GM12878 (cell line): ENCODE data around the gene SLC11A1. TPM values are rescaled to one million over a fixed set of nuclear protein-coding genes. Genes with fewer than 3 reads are reported as not detected.

Source experiments
- ATAC-seq: fragments of 200-7000 bp; cut with Tn5 transposase; 3 replicates; pipeline ENCODE4 v1.9.1; 2020; ENCODE audit warnings: mild to moderate bottlenecking, moderate library complexity
- BruUV-seq: library from RNA; stranded (reverse); fragments of 400-500 nt; replicated peaks from 2 replicates; lab custom pipeline; 2021; lab: Mats Ljungman, UMichigan
- CTCF ChIA-PET: fragments of 300-600 bp; sonication (Branson Sonifier 250); formaldehyde crosslinking; extraction: SDS; loops from one replicate; lab custom pipeline; 2021; ENCODE audit warnings: inconsistent platforms; lab: Yijun Ruan, JAX
- POLR2A ChIA-PET: fragments of 350-600 bp; formaldehyde crosslinking; extraction: SDS; loops from one replicate; lab custom pipeline; 2021; ENCODE audit warnings: inconsistent platforms; lab: Charles Lee
- RAD21 ChIA-PET: fragments of 300-600 bp; sonication (Branson Sonifier 250); formaldehyde crosslinking; loops from one replicate; lab custom pipeline; 2023; ENCODE audit warnings: antibody characterized with exemption; ENCODE audit not compliant: unreplicated experiment; lab: Charles Lee
- SMC1A ChIA-PET: fragments of 300-600 bp; sonication (Branson Sonifier 250); formaldehyde crosslinking; loops from one replicate; lab custom pipeline; 2023; ENCODE audit not compliant: unreplicated experiment, uncharacterized antibody; lab: Charles Lee
- DNase-seq: peaks from one replicate; pipeline ENCODE4 v3.0.0-alpha.2; 2011; ENCODE audit warnings: low read depth, low spot score
- FAIRE-seq: peaks from 3 replicates; lab custom pipeline; 2011; peaks lifted over from hg19 to GRCh38; lab: Jason Lieb, UNC
- H2AFZ ChIP-seq: 2 replicates; pipeline ENCODE4 v1.6.0; 2011; ENCODE audit warnings: low read depth, low read length, control low read depth; ENCODE audit not compliant: control insufficient read depth
- H3K27ac ChIP-seq: 2 replicates; pipeline ENCODE4 v1.5.1; 2011; ENCODE audit warnings: control low read depth; ENCODE audit not compliant: control insufficient read depth, insufficient read depth
- H3K27me3 ChIP-seq, 2 experiments: replicated peaks in 1 of 2; 2 replicates each; pipeline versions ENCODE4 v1.6.0 to v1.6.1; 2011; ENCODE audit warnings: low read length in 1 of 2; ENCODE audit not compliant: control insufficient read depth in 2 of 2, insufficient read depth in 2 of 2
- H3K36me3 ChIP-seq, 2 experiments: 2 replicates each; pipeline ENCODE4 v1.5.1; 2011; ENCODE audit warnings: low read length in 1 of 2; ENCODE audit not compliant: control insufficient read depth in 2 of 2, insufficient read depth in 2 of 2
- H3K4me1 ChIP-seq: 2 replicates; pipeline ENCODE4 v1.6.1; 2011; ENCODE audit warnings: mild to moderate bottlenecking, low read length, moderate library complexity, mixed read lengths; ENCODE audit not compliant: control insufficient read depth, insufficient read depth
- H3K4me2 ChIP-seq: 2 replicates; pipeline ENCODE4 v1.6.0; 2011; ENCODE audit warnings: control low read depth; ENCODE audit not compliant: control insufficient read depth, insufficient read depth
- H3K4me3 ChIP-seq: fragments of 200-600 bp; sonication (generic); 2 replicates; pipeline ENCODE4 v1.5.1; 2016
- H3K79me2 ChIP-seq: 2 replicates; pipeline ENCODE4 v1.6.0; 2011; ENCODE audit warnings: low read length; ENCODE audit not compliant: control insufficient read depth, insufficient read depth
- H3K9ac ChIP-seq: 2 replicates; pipeline ENCODE4 v1.8.0; 2011; ENCODE audit warnings: low read length, control low read depth, mixed read lengths; ENCODE audit not compliant: control insufficient read depth, insufficient read depth
- H3K9me3 ChIP-seq: replicated peaks from 3 replicates; pipeline ENCODE4 v1.5.1; 2011; ENCODE audit warnings: mild to moderate bottlenecking, low read length; ENCODE audit not compliant: control insufficient read depth, insufficient read depth
- H4K20me1 ChIP-seq: 2 replicates; pipeline ENCODE4 v1.6.0; 2011; ENCODE audit not compliant: control insufficient read depth, insufficient read depth
- ATF7 ChIP-seq: fragments of 450-650 bp; IDR thresholded peaks from 2 replicates; pipeline ENCODE4 v1.6.1; 2016; ENCODE audit warnings: low read depth, mild to moderate bottlenecking
- BACH1 ChIP-seq: fragments of 450-650 bp; IDR thresholded peaks from 2 replicates; pipeline ENCODE4 v1.6.1; 2017; ENCODE audit warnings: mild to moderate bottlenecking, borderline replicate concordance
- CBFB ChIP-seq: IDR thresholded peaks from 2 replicates; pipeline ENCODE4 v1.6.1; 2016; ENCODE audit warnings: antibody characterized with exemption, low read depth
- CBX5 ChIP-seq: sonication (generic); IDR thresholded peaks from 2 replicates; pipeline ENCODE4 v1.6.1; 2016; ENCODE audit warnings: low read depth, moderate library complexity, mild to moderate bottlenecking, inconsistent platforms
- E2F4 ChIP-seq: IDR thresholded peaks from 2 replicates; pipeline ENCODE4 v1.6.1; 2012; ENCODE audit warnings: low read depth, low read length, improper control_type of control experiment
- ELK1 ChIP-seq: IDR thresholded peaks from 2 replicates; pipeline ENCODE4 v1.6.1; 2012; ENCODE audit warnings: low read depth, low read length, improper control_type of control experiment
- MEF2B ChIP-seq: fragments of 450-650 bp; IDR thresholded peaks from 2 replicates; pipeline ENCODE4 v1.6.1; 2018; ENCODE audit warnings: mild to moderate bottlenecking, moderate library complexity; ENCODE audit not compliant: partially characterized antibody, poor library complexity, severe bottlenecking
- MXI1 ChIP-seq: fragments of 150-350 bp; IDR thresholded peaks from 2 replicates; pipeline ENCODE4 v1.6.1; 2011; ENCODE audit warnings: low read depth, mild to moderate bottlenecking, inconsistent platforms, low read length, improper control_type of control experiment
- MYC ChIP-seq: IDR thresholded peaks from 2 replicates; pipeline ENCODE4 v1.6.1; 2011; ENCODE audit warnings: mild to moderate bottlenecking, low read length, moderate library complexity, inconsistent platforms; ENCODE audit not compliant: insufficient read depth, insufficient replicate concordance, insufficient read length, severe bottlenecking
- NFIC ChIP-seq: IDR thresholded peaks from 2 replicates; pipeline ENCODE4 v1.6.1; 2012; ENCODE audit warnings: low read depth, mild to moderate bottlenecking, inconsistent platforms, low read length, moderate library complexity
- NR2C2 ChIP-seq: IDR thresholded peaks from 2 replicates; pipeline ENCODE4 v1.6.1; 2011; ENCODE audit warnings: borderline replicate concordance, low read depth; ENCODE audit not compliant: control insufficient read depth, insufficient read length
- RAD21 ChIP-seq: IDR thresholded peaks from 2 replicates; pipeline ENCODE4 v1.6.1; 2011; ENCODE audit warnings: mild to moderate bottlenecking, low read depth, low read length, moderate library complexity; ENCODE audit not compliant: insufficient read depth
- RFX5 ChIP-seq: IDR thresholded peaks from 2 replicates; pipeline ENCODE4 v1.6.1; 2011; ENCODE audit warnings: low read depth, low read length, improper control_type of control experiment
- SRF ChIP-seq, 2 experiments: IDR thresholded peaks; 2 replicates each; pipeline ENCODE4 v1.6.1; 2011; ENCODE audit warnings: low read depth in 2 of 2, low read length in 2 of 2, mild to moderate bottlenecking in 1 of 2, moderate library complexity in 1 of 2
- SUPT20H ChIP-seq: IDR thresholded peaks from 2 replicates; pipeline ENCODE4 v1.6.1; 2011; ENCODE audit warnings: low read depth, mild to moderate bottlenecking, low read length, moderate library complexity, borderline replicate concordance; ENCODE audit not compliant: control insufficient read depth
- TCF12 ChIP-seq: IDR thresholded peaks from 2 replicates; pipeline ENCODE4 v1.6.1; 2011; ENCODE audit warnings: low read depth, mild to moderate bottlenecking, low read length
- YBX1 ChIP-seq: fragments of 450-650 bp; IDR thresholded peaks from 2 replicates; pipeline ENCODE4 v1.6.1; 2016; ENCODE audit warnings: antibody characterized with exemption
- YY1 ChIP-seq: IDR thresholded peaks from 2 replicates; pipeline ENCODE4 v1.6.1; 2011; ENCODE audit warnings: low read depth, mild to moderate bottlenecking, low read length
- ZNF207 ChIP-seq: fragments of 450-650 bp; IDR thresholded peaks from 2 replicates; pipeline ENCODE4 v1.6.1; 2014; ENCODE audit warnings: antibody characterized with exemption, mild to moderate bottlenecking, borderline replicate concordance
- ZNF384 ChIP-seq: IDR thresholded peaks from 2 replicates; pipeline ENCODE4 v1.6.1; 2012; ENCODE audit warnings: low read depth, mild to moderate bottlenecking, low read length, improper control_type of control experiment, borderline replicate concordance
- ZNF622 ChIP-seq: fragments of 450-650 bp; IDR thresholded peaks from 2 replicates; pipeline ENCODE4 v1.6.1; 2017; ENCODE audit warnings: mild to moderate bottlenecking, inconsistent platforms
- WGBS: methylation state at CpG from one replicate; pipeline ENCODE4 v1.1.6; 2016; ENCODE audit warnings: low lambda C conversion rate; ENCODE audit not compliant: insufficient replicate concordance, insufficient coverage; ENCODE audit errors: missing lambda C conversion rate; 5-methylcytosine and 5-hydroxymethylcytosine counted together
- in situ Hi-C: fragments of 300-500 bp; cut with MboI; formaldehyde crosslinking; loops from 9 replicates; pipeline ENCODE4 v1.14.3; 2018; ENCODE audit warnings: mixed read lengths
- intact Hi-C: fragments of 100-400 bp; cut with micrococcal nuclease; formaldehyde crosslinking; loops from one replicate; pipeline ENCODE4 v1.14.2; 2022; ENCODE audit not compliant: unreplicated experiment
- polyA plus RNA-seq, 11 experiments: library from polyadenylated mRNA; depleted of rRNA in 4 of 11; unstranded in 6 of 11; stranded (reverse) in 5 of 11; fragments of >200 nt; fragmentation: Nextera tagmentation in 4 of 11; fragmentation: Illumina TruSeq in 1 of 11; extraction: Ambion mirVana in 4 of 11; extraction: Trizol in 1 of 11; gene quantifications; 1 replicate in 1 of 11; 2 replicates in 10 of 11; pipeline versions ENCODE4 v1.2.1 to v1.2.3, GENCODE V29; 2011 to 2016; ENCODE audit warnings: inconsistent platforms in 2 of 11, missing spikeins in 2 of 11, low read depth in 1 of 11
- total RNA-seq, 4 experiments: library from RNA; depleted of rRNA in 3 of 4; stranded (reverse); fragments of >200 nt in 3 of 4; fragmentation: Illumina TruSeq in 1 of 4; extraction: Trizol in 1 of 4; gene quantifications; 2 replicates each; pipeline versions ENCODE4 v1.2.1 to v1.2.3, GENCODE V29; 2013 to 2021

The SLC11A1 gene
- total and polyA plus RNA-seq, 10 of the 15 experiments (the other 5 are each of a cell fraction or from before 2014, with no cell fraction given), result 0.03 to 0.38 (median 0.12) TPM

GRCh38 chr2:218347172-218347571 lies 34.9 kb upstream of the SLC11A1 start:
- BruUV-seq, result no TSS peak

GRCh38 chr2:218354045-218354444 lies 28.0 kb upstream of the SLC11A1 start:
- no peak overlapping the region for H2AFZ ChIP-seq
- SMC1A ChIA-PET, result no interaction called here
- no peak overlapping the region for H3K4me3 ChIP-seq
- POLR2A ChIA-PET, result no interaction called here
- CTCF ChIA-PET, result interaction anchor here (1.3 to 4.9 kb wide), 2 partner anchors 10 to 49 kb away, joined by 3 to 138 read pairs; no protein-coding TSS in a partner anchor
- no peak overlapping the region for H3K27ac ChIP-seq
- H3K4me1 ChIP-seq, result no peaks in the 10 kb centered on the region
- no peaks in the 10 kb centered on the region for H3K36me3 ChIP-seq
- BruUV-seq, result no TSS peak
- no peaks in the 10 kb centered on the region for H3K79me2 ChIP-seq
- H4K20me1 ChIP-seq, result no peaks in the 10 kb centered on the region
- FAIRE-seq (no peak), DNase-seq (no peak), ATAC-seq (no peak)
- H3K9ac ChIP-seq, result no peak overlapping the region
- no peaks in the 10 kb centered on the region for H3K27me3 ChIP-seq
- intact Hi-C loops (loop anchor here (10.0 kb wide), 1 partner anchor 169 kb away; no protein-coding TSS in a partner anchor), in situ Hi-C loops (no loop called here)
- H3K9me3 ChIP-seq, result no peaks in the 10 kb centered on the region; the same call in 2 of the 3 replicates
- RAD21 ChIA-PET, result no interaction called here
- H3K4me2 ChIP-seq, result no peak overlapping the region
- WGBS, result 56% methylated on average over 14 of the region's 14 CpGs
- TF ChIP-seq ZNF622 (no peak), ATF7 (no peak), CBFB (no peak), NFIC (no peak), E2F4 (no peak), NR2C2 (no peak), MYC (no peak), TCF12 (no peak), CBX5 (no peak), MEF2B (no peak), ELK1 (no peak), BACH1 (no peak), RFX5 (no peak), YBX1 (no peak)

More at GRCh38 chr2:218347172-218347571, 34.9 kb upstream of the SLC11A1 start:
- no peaks in the 10 kb centered on the region for H4K20me1 ChIP-seq
- no peak overlapping the region for H2AFZ ChIP-seq
- H3K9ac ChIP-seq, result no peak overlapping the region
- SMC1A ChIA-PET, result no interaction called here
- RAD21 ChIA-PET, result no interaction called here
- no peaks in the 10 kb centered on the region; the same call in 2 of the 3 replicates for H3K9me3 ChIP-seq
- H3K27me3 ChIP-seq, result no peaks in the 10 kb centered on the region
- 38% methylated on average over 5 of the region's 5 CpGs for WGBS
- ATAC-seq (no peak), DNase-seq (no peak), FAIRE-seq (no peak)
- in situ Hi-C loops (no loop called here), intact Hi-C loops (no loop called here)
- H3K4me1 ChIP-seq, result no peaks in the 10 kb centered on the region
- no peak overlapping the region for H3K27ac ChIP-seq
- H3K4me3 ChIP-seq, result no peak overlapping the region
- POLR2A ChIA-PET, result interaction anchor here (0.6 kb wide), 1 partner anchor 26 kb away, joined by 3 read pairs; no protein-coding TSS in a partner anchor
- no peaks in the 10 kb centered on the region for H3K79me2 ChIP-seq
- TF ChIP-seq YY1 (no peak), ZNF384 (no peak), SRF (IDR thresholded peaks at IDR 0.05; ENCODE audit: low read depth in 2 of 2, low read length in 2 of 2) (no peak), RAD21 (no peak), ZNF207 (no peak), BACH1 (no peak), SUPT20H (no peak), MXI1 (no peak)
- no peak overlapping the region for H3K4me2 ChIP-seq
- H3K36me3 ChIP-seq, result no peaks in the 10 kb centered on the region
- CTCF ChIA-PET, result interaction anchor here (0.5 to 1.5 kb wide), 2 partner anchors 9 to 74 kb away, joined by 3 to 4 read pairs; no protein-coding TSS in a partner anchor
